OCI-LY7 (cell line): ENCODE measurements around the gene FBXO9.

Experiments
- CTCF ChIP-seq: fragments of 200-600 bp; sonication (generic); conservative IDR thresholded peaks from 2 replicates; pipeline ENCODE4 v1.5.1; 2014; ENCODE audit warnings: mild to moderate bottlenecking, antibody characterized with exemption, low read length, moderate library complexity, mixed read lengths
- EZH2phosphoT487 ChIP-seq: fragments of 200-600 bp; sonication (generic); IDR thresholded peaks from 2 replicates; pipeline ENCODE4 v1.6.1; 2018; ENCODE audit warnings: low read depth, borderline replicate concordance, mild to moderate bottlenecking, mixed run types, antibody characterized with exemption, low read length, moderate library complexity, mixed read lengths

- no peak for TF ChIP-seq CTCF
- TF ChIP-seq EZH2phosphoT487 = no peak
Observed at GRCh38 chr6:53055873-53056272, 9.3 kb upstream of the FBXO9 start.
